ENCODE data around the gene TCP11L2. TPM values are rescaled to one million over a fixed set of nuclear protein-coding genes. Genes with fewer than 3 reads are reported as not detected.
"Not testable (repeated sequence)": the region's sequence is repeated elsewhere in the genome, so short reads cannot be mapped to it uniquely, and the experiment has no call there.

Gene TCP11L2
- total RNA-seq, 2 donors from 2014 or later, result 23.9 to 30.1 TPM

- no peaks in the 10 kb centered on the region for H3K36me3 Mint-ChIP-seq (ENCODE audit: insufficient read depth in 2 of 2)
- no peaks in the 10 kb centered on the region for H3K9me3 Mint-ChIP-seq
- H3K4me1 Mint-ChIP-seq (ENCODE audit: low read depth), result peaks cover 59% of the 10 kb centered on the region
- H3K27ac Mint-ChIP-seq, result peak overlapping the region; percentile 67
- H3K27me3 Mint-ChIP-seq (ENCODE audit: low read depth), result no peaks in the 10 kb centered on the region
- peak overlapping the region; percentile 92 to 96 for H3K4me3 Mint-ChIP-seq
- DNase-seq, result peak; percentile 85 to 86
- peak; percentile 60 to 62 for ATAC-seq (replicated peaks in 1 of 2)
Measured at GRCh38 chr12:106303202-106303820, 778 bp downstream of the TCP11L2 start.

- Mint-ChIP-seq H3K27ac (peak overlapping the region; percentile 52), H3K27me3 (ENCODE audit: low read depth) (no peaks in the 10 kb centered on the region), H3K36me3 (ENCODE audit: insufficient read depth in 2 of 2) (no peaks in the 10 kb centered on the region), H3K4me1 (ENCODE audit: low read depth) (peaks cover 59% of the 10 kb centered on the region), H3K9me3 (no peaks in the 10 kb centered on the region), H3K4me3 (peak overlapping the region; percentile 92 to 96)
- ATAC-seq (replicated peaks in 1 of 2) (no peak), DNase-seq (peak in 1 of 2 donors; percentile 12)
Measured at GRCh38 chr12:106304001-106304421, 1.5 kb downstream of the TCP11L2 start.

DNA sequence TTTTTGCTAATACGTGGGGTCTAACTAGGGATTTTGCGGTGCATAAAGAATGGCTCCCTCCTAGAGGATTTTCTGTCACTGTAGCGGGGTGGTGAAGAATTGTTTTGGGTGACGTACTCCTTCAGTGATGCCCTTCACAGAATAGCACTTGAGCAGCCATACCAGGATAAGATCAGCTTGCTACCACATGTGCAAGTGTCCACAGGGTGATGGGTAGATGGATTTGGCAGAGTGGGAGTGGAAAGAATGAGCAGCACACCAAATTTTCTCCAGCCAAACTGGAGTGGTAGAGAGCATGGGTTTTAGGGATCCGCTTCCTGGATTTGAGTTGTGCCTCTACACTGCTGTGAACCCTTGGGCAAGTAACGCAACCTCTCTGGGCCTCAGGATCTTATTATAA is 2.3 kb downstream of the TCP11L2 start:
- H3K36me3 Mint-ChIP-seq (ENCODE audit: insufficient read depth in 2 of 2), result no peaks in the 10 kb centered on the region
- H3K9me3 Mint-ChIP-seq, result no peaks in the 10 kb centered on the region
- ATAC-seq (replicated peaks in 1 of 2), result no peak
- peak overlapping the region; percentile 6 to 92 for H3K4me3 Mint-ChIP-seq
- no peaks in the 10 kb centered on the region for H3K27me3 Mint-ChIP-seq (ENCODE audit: low read depth)
- DNase-seq, result no peak
- H3K27ac Mint-ChIP-seq, result peak overlapping the region; percentile 61
- H3K4me1 Mint-ChIP-seq (ENCODE audit: low read depth), result peaks cover 59% of the 10 kb centered on the region

GRCh38 chr12:106305376-106305775 is 2.8 kb downstream of the TCP11L2 start:
- peak overlapping the region; percentile 62 for H3K27ac Mint-ChIP-seq

DNA sequence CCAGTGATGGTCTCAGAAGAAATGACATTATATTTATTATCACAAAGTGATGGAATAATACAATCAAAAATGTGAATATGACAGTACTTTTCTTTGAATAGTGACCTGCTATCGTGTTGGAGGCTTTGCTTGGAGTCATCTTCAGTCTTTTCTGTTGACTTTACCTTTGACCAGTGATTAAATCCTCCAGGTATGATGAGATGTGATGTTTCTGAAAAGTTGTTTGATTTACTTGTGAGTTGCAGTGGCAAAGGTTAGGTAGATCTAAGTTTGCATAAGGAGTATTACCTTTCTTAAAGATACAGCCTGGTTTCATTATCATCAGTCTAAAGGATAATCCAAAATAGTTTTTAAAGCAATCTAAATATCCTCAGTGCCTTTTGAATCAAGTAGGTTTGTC is 4.6 kb downstream of the TCP11L2 start:
- no peak overlapping the region for H3K27ac Mint-ChIP-seq
- no peaks in the 10 kb centered on the region for H3K36me3 Mint-ChIP-seq (ENCODE audit: insufficient read depth in 2 of 2)
- DNase-seq (no peak), ATAC-seq (replicated peaks in 1 of 2) (no peak)
- H3K9me3 Mint-ChIP-seq, result no peaks in the 10 kb centered on the region
- H3K4me3 Mint-ChIP-seq, result peak overlapping the region in 1 of 2 donors; percentile 33
- peaks cover 58% of the 10 kb centered on the region for H3K4me1 Mint-ChIP-seq (ENCODE audit: low read depth)
- H3K27me3 Mint-ChIP-seq (ENCODE audit: low read depth), result no peaks in the 10 kb centered on the region

More at GRCh38 chr12:106305376-106305775, 2.8 kb downstream of the TCP11L2 start:
- no peak for DNase-seq
- no peak for ATAC-seq (replicated peaks in 1 of 2)
- Mint-ChIP-seq H3K9me3 (no peaks in the 10 kb centered on the region), H3K36me3 (ENCODE audit: insufficient read depth in 2 of 2) (no peaks in the 10 kb centered on the region), H3K4me3 (peak overlapping the region; percentile 45 to 67), H3K27me3 (ENCODE audit: low read depth) (no peaks in the 10 kb centered on the region), H3K4me1 (ENCODE audit: low read depth) (peaks cover 60% of the 10 kb centered on the region)

DNA sequence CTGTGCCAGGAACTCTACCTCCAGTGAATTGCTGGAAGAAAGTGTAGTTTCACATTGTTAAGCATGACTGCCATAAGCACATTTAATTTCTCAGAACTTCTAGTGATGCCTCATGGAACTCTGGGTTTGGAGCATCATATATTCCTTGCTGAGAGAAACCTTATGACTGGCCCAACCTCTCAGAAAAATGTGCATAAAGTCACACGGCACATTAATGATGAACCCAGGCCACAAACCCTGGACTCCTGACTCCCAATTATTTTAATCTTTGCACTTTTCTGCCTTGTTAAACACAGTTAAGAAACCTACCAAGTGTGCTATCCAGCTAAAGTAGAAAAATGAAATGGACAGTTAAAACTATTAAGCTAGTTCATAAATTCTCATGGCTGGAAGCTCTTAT is 5.6 kb downstream of the TCP11L2 start:
- Mint-ChIP-seq H3K36me3 (ENCODE audit: insufficient read depth in 2 of 2) (no peaks in the 10 kb centered on the region), H3K4me3 (no peak overlapping the region), H3K9me3 (no peaks in the 10 kb centered on the region), H3K27ac (no peak overlapping the region), H3K27me3 (ENCODE audit: low read depth) (no peaks in the 10 kb centered on the region), H3K4me1 (ENCODE audit: low read depth) (peaks cover 58% of the 10 kb centered on the region)
- DNase-seq, result no peak
- ATAC-seq (replicated peaks in 1 of 2), result no peak

DNA sequence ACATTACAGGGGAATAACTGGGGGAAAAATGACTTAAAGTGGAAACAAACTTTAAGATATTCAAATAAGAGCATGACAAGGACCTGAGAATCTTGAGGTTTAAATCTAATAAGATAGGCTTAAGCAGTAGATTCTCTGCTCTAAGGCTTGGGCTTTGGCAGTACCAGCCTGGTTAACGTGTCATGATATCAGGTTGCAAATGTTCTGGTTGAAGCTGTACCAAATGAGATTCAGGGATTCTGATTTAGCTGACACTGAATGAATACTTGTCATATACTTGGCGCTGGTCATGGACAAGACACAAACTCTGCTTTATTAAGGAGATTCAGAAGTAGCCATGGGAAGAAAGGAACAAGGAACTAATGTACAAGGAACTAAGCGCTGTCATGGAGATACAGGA is 6.1 kb downstream of the TCP11L2 start:
- H3K9me3 Mint-ChIP-seq, result no peaks in the 10 kb centered on the region
- DNase-seq, result no peak
- no peak overlapping the region for H3K27ac Mint-ChIP-seq
- H3K36me3 Mint-ChIP-seq (ENCODE audit: insufficient read depth in 2 of 2), result no peaks in the 10 kb centered on the region
- no peak for ATAC-seq (replicated peaks in 1 of 2)
- no peak overlapping the region for H3K4me3 Mint-ChIP-seq
- H3K27me3 Mint-ChIP-seq (ENCODE audit: low read depth), result no peaks in the 10 kb centered on the region
- peaks cover 53% of the 10 kb centered on the region for H3K4me1 Mint-ChIP-seq (ENCODE audit: low read depth)

DNA sequence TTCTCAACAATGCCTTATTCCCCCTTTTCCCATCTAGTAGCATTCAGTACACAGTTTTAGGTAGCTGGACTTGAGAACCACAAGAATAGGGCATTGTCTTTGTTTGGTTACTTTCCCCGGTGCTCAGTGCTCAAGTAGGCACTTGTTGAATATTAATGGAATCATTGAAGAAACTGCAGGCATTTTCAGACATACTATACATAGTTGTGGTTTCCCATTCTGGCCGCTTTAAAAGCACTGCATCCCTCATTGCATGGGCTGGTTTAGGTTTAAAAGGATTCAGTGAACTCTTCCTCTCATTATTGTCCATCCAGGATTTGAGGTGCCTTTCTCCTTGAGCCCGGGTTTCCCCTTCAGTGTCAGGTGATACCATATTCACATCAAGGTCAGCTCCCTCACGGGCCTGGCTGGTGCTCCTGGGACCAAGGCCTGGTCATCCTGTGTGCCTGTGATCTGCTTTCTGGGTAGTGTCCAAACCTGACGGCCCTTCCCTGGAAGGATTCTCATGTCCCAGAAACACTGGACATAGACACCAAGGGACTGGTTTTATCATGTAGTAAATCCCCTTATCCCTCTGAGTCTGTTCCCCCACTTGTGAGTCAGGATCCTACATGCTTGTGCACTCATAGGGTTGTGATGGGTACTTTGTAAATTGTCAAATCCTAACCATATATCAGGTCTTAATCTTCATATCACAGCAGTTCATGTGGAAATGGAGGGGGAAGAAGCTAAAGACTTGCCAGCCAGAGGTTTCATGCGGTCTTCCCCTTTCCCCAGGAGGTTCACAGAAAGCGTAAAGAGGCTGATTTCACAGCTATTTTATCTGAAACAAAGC is 7.4 kb downstream of the TCP11L2 start:
- Mint-ChIP-seq H3K36me3 (ENCODE audit: insufficient read depth in 2 of 2) (no peaks in the 10 kb centered on the region), H3K4me3 (no peak overlapping the region), H3K27ac (peak overlapping the region; percentile 33), H3K27me3 (ENCODE audit: low read depth) (no peaks in the 10 kb centered on the region), H3K9me3 (no peaks in the 10 kb centered on the region), H3K4me1 (ENCODE audit: low read depth) (peaks cover 40% of the 10 kb centered on the region)
- ATAC-seq (replicated peaks in 1 of 2), result no peak
- DNase-seq, result no peak

GRCh38 chr12:106310687-106311086 is 8.2 kb downstream of the TCP11L2 start:
- H3K4me3 Mint-ChIP-seq, result no peak overlapping the region
- peaks cover 1 to 6% of the 10 kb centered on the region in 2 donors for H3K36me3 Mint-ChIP-seq (ENCODE audit: insufficient read depth in 2 of 2)
- no peak for DNase-seq
- H3K4me1 Mint-ChIP-seq (ENCODE audit: low read depth), result peaks cover 32% of the 10 kb centered on the region
- no peaks in the 10 kb centered on the region for H3K9me3 Mint-ChIP-seq
- ATAC-seq (replicated peaks in 1 of 2), result no peak
- no peak overlapping the region for H3K27ac Mint-ChIP-seq
- H3K27me3 Mint-ChIP-seq (ENCODE audit: low read depth), result no peaks in the 10 kb centered on the region

DNA sequence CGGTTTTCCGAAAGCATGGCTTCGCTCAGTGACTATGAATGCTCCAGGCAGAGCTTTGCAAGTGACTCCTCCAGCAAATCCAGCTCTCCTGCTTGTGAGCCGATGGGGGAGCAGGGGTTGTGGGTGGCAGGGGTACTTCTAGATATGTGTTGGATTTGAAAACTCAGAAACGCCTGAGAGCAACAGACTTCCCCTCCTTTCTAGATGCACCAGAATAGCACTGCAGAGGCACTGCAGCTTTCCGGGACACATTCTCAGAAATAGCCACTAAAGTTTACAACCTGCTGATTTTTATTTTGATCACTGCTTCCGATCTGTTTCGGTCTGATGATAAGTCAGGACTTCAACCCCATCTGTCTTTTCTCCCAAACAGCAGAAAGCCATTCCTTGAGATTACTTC is 8.6 kb downstream of the TCP11L2 start:
- Mint-ChIP-seq H3K27ac (no peak overlapping the region), H3K4me1 (ENCODE audit: low read depth) (peaks cover 28% of the 10 kb centered on the region), H3K36me3 (ENCODE audit: insufficient read depth in 2 of 2) (peaks cover 1 to 7% of the 10 kb centered on the region in 2 donors), H3K4me3 (no peak overlapping the region), H3K9me3 (no peaks in the 10 kb centered on the region), H3K27me3 (ENCODE audit: low read depth) (no peaks in the 10 kb centered on the region)
- ATAC-seq (replicated peaks in 1 of 2), result no peak
- no peak for DNase-seq

GRCh38 chr12:106313413-106313812 is 10.9 kb downstream of the TCP11L2 start:
- Mint-ChIP-seq H3K36me3 (ENCODE audit: insufficient read depth in 2 of 2) (peaks cover 1 to 11% of the 10 kb centered on the region in 2 donors), H3K4me1 (ENCODE audit: low read depth) (peaks cover 14% of the 10 kb centered on the region)
- not testable (repeated sequence) for H3K9me3 Mint-ChIP-seq; ATAC-seq (replicated peaks in 1 of 2); H3K4me3 Mint-ChIP-seq; H3K27me3 Mint-ChIP-seq (ENCODE audit: low read depth); H3K27ac Mint-ChIP-seq; DNase-seq

DNA sequence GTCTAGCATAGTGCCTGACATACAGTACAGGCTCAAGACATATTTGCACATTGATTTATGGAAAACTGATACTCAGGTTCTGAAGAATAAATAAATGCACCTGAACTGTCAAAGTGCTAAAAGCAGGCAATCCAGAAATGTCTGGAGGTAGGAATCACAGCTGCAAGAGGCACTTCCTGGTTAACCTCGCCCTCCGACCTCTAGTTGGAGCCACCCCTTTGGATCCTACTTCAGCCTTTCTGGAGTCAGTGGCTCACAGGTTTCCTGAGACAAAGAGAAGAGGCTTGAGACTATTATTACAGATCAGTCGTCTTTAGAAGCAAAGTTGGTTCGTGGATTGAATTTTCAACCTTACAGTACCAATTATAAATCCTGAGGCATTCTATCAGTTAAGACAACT is 13.0 kb downstream of the TCP11L2 start:
- ATAC-seq (replicated peaks in 1 of 2), result no peak
- H3K27me3 Mint-ChIP-seq (ENCODE audit: low read depth), result no peaks in the 10 kb centered on the region
- H3K4me1 Mint-ChIP-seq (ENCODE audit: low read depth), result peaks cover 11% of the 10 kb centered on the region
- DNase-seq, result no peak
- H3K4me3 Mint-ChIP-seq, result no peak overlapping the region
- no peaks in the 10 kb centered on the region for H3K9me3 Mint-ChIP-seq
- no peak overlapping the region for H3K27ac Mint-ChIP-seq
- H3K36me3 Mint-ChIP-seq (ENCODE audit: insufficient read depth in 2 of 2), result peaks cover 1 to 17% of the 10 kb centered on the region in 2 donors

- DNase-seq, result no peak
- Mint-ChIP-seq H3K4me3 (no peak overlapping the region), H3K27ac (no peak overlapping the region), H3K36me3 (ENCODE audit: insufficient read depth in 2 of 2) (peaks cover 1 to 19% of the 10 kb centered on the region in 2 donors), H3K4me1 (ENCODE audit: low read depth) (no peaks in the 10 kb centered on the region), H3K9me3 (no peaks in the 10 kb centered on the region), H3K27me3 (ENCODE audit: low read depth) (no peaks in the 10 kb centered on the region)
- ATAC-seq (replicated peaks in 1 of 2), result no peak
Measured at GRCh38 chr12:106317406-106318082, 15.0 kb downstream of the TCP11L2 start.
